WI38 (cell line): Measurements from ENCODE around the gene TACC3.

Source experiments
- H3K4me3 ChIP-seq: 2 replicates; pipeline ENCODE4 v1.5.1; 2011; ENCODE audit warnings: low read depth, mild to moderate bottlenecking, control low read depth, low read length
- TF ChIP-seq, protein P1 (sequence below): IDR thresholded peaks from 2 replicates; pipeline ENCODE4 v1.5.1; 2012; ENCODE audit warnings: low read depth, mild to moderate bottlenecking, control low read depth, low read length

TACC3 gene

DNA sequence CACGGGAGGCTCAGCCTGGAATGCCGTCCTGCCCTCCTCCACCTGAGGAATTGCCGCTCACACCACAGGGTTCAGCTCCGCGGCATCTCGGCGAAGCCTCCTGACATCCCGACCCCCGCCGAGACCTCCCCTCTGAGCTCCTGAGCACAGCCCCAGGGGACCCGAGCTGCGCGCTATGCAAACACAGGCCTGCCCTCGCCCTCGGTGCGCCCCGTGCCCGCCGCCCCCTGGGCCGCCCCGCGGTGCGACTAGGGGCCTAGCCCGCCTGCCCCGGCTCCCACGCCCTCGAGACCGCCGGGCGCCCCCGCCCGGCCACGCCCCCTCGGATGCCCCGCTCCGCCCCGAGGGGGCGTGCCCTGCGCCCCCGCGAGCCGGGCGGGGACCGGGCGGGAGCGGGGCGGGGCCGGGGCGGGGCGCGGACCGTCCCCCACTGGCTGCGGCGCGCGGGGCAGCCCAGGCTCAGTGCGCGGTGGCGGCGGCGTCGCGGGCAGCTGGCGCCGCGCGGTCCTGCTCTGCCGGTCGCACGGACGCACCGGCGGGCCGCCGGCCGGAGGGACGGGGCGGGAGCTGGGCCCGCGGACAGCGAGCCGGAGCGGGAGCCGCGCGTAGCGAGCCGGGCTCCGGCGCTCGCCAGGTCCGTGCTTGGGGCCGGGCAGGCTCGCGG, 71.6 kb downstream of the TACC3 start, which contains the start of gene FGFR3:
Gene FGFR3, plus strand, starts transcription at position 462 of the 664 bp plus-strand sequence. CDS start 642 bp downstream, outside the sequence.
- TF ChIP-seq, protein P1, sequence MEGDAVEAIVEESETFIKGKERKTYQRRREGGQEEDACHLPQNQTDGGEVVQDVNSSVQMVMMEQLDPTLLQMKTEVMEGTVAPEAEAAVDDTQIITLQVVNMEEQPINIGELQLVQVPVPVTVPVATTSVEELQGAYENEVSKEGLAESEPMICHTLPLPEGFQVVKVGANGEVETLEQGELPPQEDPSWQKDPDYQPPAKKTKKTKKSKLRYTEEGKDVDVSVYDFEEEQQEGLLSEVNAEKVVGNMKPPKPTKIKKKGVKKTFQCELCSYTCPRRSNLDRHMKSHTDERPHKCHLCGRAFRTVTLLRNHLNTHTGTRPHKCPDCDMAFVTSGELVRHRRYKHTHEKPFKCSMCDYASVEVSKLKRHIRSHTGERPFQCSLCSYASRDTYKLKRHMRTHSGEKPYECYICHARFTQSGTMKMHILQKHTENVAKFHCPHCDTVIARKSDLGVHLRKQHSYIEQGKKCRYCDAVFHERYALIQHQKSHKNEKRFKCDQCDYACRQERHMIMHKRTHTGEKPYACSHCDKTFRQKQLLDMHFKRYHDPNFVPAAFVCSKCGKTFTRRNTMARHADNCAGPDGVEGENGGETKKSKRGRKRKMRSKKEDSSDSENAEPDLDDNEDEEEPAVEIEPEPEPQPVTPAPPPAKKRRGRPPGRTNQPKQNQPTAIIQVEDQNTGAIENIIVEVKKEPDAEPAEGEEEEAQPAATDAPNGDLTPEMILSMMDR: no peak
- peak within 1 kb of the TSS; percentile 40 for H3K4me3 ChIP-seq

DNA sequence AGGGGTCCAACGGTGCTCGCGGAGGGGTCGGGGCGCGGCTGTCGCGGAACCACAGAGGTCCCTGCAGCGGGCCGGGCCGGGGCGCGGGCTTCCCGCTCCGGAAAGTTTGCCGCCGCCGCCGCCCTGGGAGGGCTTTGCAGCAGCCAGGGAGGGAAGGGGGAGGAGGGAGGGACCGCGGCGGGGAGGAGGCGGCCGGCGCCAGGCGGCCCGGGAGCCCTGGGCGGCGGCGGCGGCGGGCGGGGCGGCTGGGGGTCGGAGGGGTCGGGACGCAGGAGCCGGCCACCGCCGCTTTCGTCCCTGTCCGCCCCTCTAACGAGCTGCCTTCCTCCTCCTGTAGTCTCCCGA, 72.1 kb downstream of the TACC3 start:
- TF ChIP-seq, protein P1: no peak
- peak overlapping the region; percentile 38 for H3K4me3 ChIP-seq

DNA sequence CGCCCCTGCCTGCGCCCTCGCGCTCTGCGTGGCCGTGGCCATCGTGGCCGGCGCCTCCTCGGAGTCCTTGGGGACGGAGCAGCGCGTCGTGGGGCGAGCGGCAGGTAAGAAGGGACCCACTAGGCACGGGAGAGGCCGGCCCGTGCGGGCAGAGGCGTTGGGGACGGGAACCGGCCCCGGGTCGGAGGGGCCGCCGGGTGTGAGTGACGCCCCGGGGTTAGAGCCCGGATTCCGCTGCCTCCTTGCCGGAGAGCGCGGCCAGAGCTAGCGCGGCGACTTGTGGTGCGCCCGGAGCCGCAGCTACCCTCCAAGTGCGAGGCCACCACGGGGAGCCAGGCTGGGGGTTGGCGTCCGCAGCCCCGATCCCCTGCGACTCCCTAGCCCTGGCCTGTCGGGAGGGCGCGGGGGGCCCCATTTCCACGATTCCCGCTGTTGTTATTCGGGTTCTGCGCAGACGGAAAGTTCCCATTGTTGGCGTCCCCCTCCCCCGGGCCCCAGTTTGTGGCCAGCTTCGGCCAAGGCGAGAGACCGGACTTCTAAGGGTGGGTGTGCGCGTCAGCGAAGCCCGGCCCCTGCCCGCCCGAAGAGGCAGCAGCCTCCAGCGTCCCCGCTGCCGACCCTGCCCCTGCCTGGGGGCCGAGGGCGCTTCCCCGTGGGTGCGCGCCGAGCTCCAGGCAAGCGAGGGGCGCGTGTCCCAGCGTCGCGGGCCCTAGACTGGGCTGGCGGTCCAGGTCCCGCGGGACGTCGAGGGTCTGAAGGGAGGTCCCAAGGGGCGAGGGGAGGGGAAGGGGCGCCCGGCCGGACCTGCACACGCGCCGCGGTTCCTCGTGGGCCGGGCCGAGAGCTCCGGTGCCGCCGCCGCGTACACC, 72.9 kb downstream of the TACC3 start:
- peak overlapping the region; percentile 40 for H3K4me3 ChIP-seq
- TF ChIP-seq, protein P1: no peak
